Lower leg skin (tissue), 3 donors: ENCODE results near the gene SUFU.

Experiments
- CTCF ChIP-seq, 3 donors: fragments of 450-650 bp; IDR thresholded peaks; one replicate each; pipeline ENCODE4 v1.5.1; 2016; ENCODE audit warnings: antibody characterized with exemption in 3 of 3, mild to moderate bottlenecking in 3 of 3, moderate library complexity in 2 of 3
- POLR2A ChIP-seq, 2 donors: fragments of 450-650 bp; IDR thresholded peaks; one replicate each; pipeline ENCODE4 v1.6.1; 2016 to 2017; ENCODE audit warnings: antibody characterized with exemption in 2 of 2, mild to moderate bottlenecking in 1 of 2, moderate library complexity in 1 of 2

- TF ChIP-seq CTCF (IDR thresholded peaks at IDR 0.05): no peak
- no peak for TF ChIP-seq POLR2A (IDR thresholded peaks at IDR 0.05)
Observed at GRCh38 chr10:102650655-102651454, 147.1 kb downstream of the SUFU start.
